OCI-LY3 (cell line): Measurements from ENCODE around the gene DOCK6.
"Not testable (repeated sequence)": the region's sequence is repeated elsewhere in the genome, so short reads cannot be mapped to it uniquely, and the experiment has no call there.

Experiments
- H2AFZ ChIP-seq: fragments of 200-600, 300-600 bp; shearing (Covaris generic); 2 replicates; pipeline ENCODE4 v1.6.0; 2014; ENCODE audit warnings: antibody characterized with exemption, low read depth, low read length
- H3K27ac ChIP-seq: fragments of 200-600, 300-600 bp; sonication (generic); 2 replicates; pipeline ENCODE4 v1.5.1; 2014; ENCODE audit warnings: mild to moderate bottlenecking, low read length, moderate library complexity, mixed read lengths
- H3K27me3 ChIP-seq: fragments of 200-600, 300-600 bp; sonication (generic); 2 replicates; pipeline ENCODE4 v1.6.1; 2014; ENCODE audit warnings: low read depth, low read length, mixed read lengths
- H3K36me3 ChIP-seq: fragments of 200-600, 300-600 bp; sonication (generic); replicated peaks from 2 replicates; pipeline ENCODE3; 2014; ENCODE audit warnings: low read depth, low read length, mixed read lengths
- H3K4me1 ChIP-seq: fragments of 300-600, 200-600 bp; sonication (generic); 2 replicates; pipeline ENCODE4 v1.6.1; 2014; ENCODE audit warnings: low read length, mixed read lengths
- H3K4me2 ChIP-seq: fragments of 200-600, 300-600 bp; sonication (generic); 2 replicates; pipeline ENCODE4 v1.6.1; 2014; ENCODE audit warnings: low read length, mixed read lengths
- H3K4me3 ChIP-seq: fragments of 300-600, 200-600 bp; sonication (generic); 2 replicates; pipeline ENCODE4 v1.5.1; 2014; ENCODE audit warnings: antibody characterized with exemption, mild to moderate bottlenecking, low read length, moderate library complexity
- H3K79me2 ChIP-seq: fragments of 300-600, 200-600 bp; shearing (Covaris generic); 2 replicates; pipeline ENCODE4 v1.6.1; 2014; ENCODE audit warnings: mild to moderate bottlenecking, low read length, mixed read lengths
- H3K9ac ChIP-seq: fragments of 300-600, 200-600 bp; shearing (Covaris generic); 2 replicates; pipeline ENCODE4 v1.6.0; 2014; ENCODE audit warnings: mild to moderate bottlenecking, low read length, moderate library complexity
- H3K9me3 ChIP-seq: fragments of 200-600, 300-600 bp; shearing (Covaris generic); 2 replicates; pipeline ENCODE4 v1.6.1; 2014; ENCODE audit warnings: low read length, mixed read lengths; ENCODE audit not compliant: insufficient read depth
- H4K20me1 ChIP-seq: fragments of 200-600, 300-600 bp; sonication (generic); 2 replicates; pipeline ENCODE4 v1.6.1; 2016; ENCODE audit warnings: low read length, mixed read lengths; ENCODE audit not compliant: insufficient read depth
- EZH2phosphoT487 ChIP-seq: fragments of 200-600 bp; shearing (Covaris generic); IDR thresholded peaks from 2 replicates; pipeline ENCODE4 v1.6.1; 2018; ENCODE audit warnings: antibody characterized with exemption, mixed run types, low read depth
- TF ChIP-seq, protein P1 (sequence below): fragments of 200-600, 300-600 bp; sonication (generic); IDR thresholded peaks from 2 replicates; pipeline ENCODE4 v1.5.1; 2014; ENCODE audit warnings: antibody characterized with exemption, low read length, low read depth

DOCK6 gene

DNA sequence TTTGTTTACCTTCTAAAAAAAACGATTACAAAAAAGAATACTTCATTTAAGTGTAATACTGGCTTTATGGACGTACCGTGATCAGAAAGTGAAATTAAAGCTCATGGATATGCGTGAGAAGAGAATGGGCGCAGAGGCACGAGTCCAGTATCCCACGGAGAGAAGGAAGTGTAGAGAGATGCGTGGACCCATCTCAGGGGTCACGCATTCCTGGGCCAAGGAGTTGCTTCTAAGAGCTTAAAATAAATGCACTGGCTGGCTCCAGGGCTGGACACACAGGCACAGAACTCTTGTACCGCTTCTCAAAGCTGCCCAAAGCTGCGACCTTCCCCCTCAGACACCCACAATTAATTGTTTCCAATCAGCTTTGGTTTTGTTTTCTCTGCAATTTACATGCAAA, 98.0 kb downstream of the DOCK6 start:
- Histone ChIP-seq H3K4me3 (no peak overlapping the region), H3K27ac (no peak overlapping the region), H3K4me1 (no peaks in the 10 kb centered on the region), H3K9ac (no peak overlapping the region), H2AFZ (no peak overlapping the region), H3K4me2 (no peak overlapping the region), H3K36me3 (no peaks in the 10 kb centered on the region), H3K9me3 (no peaks in the 10 kb centered on the region), H3K27me3 (peaks cover 5% of the 10 kb centered on the region; the same call in 1 of the 2 replicates), H3K79me2 (no peaks in the 10 kb centered on the region), H4K20me1 (no peaks in the 10 kb centered on the region)
- TF ChIP-seq, protein P1, sequence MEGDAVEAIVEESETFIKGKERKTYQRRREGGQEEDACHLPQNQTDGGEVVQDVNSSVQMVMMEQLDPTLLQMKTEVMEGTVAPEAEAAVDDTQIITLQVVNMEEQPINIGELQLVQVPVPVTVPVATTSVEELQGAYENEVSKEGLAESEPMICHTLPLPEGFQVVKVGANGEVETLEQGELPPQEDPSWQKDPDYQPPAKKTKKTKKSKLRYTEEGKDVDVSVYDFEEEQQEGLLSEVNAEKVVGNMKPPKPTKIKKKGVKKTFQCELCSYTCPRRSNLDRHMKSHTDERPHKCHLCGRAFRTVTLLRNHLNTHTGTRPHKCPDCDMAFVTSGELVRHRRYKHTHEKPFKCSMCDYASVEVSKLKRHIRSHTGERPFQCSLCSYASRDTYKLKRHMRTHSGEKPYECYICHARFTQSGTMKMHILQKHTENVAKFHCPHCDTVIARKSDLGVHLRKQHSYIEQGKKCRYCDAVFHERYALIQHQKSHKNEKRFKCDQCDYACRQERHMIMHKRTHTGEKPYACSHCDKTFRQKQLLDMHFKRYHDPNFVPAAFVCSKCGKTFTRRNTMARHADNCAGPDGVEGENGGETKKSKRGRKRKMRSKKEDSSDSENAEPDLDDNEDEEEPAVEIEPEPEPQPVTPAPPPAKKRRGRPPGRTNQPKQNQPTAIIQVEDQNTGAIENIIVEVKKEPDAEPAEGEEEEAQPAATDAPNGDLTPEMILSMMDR, result no peak
- TF ChIP-seq EZH2phosphoT487, result no peak

DNA sequence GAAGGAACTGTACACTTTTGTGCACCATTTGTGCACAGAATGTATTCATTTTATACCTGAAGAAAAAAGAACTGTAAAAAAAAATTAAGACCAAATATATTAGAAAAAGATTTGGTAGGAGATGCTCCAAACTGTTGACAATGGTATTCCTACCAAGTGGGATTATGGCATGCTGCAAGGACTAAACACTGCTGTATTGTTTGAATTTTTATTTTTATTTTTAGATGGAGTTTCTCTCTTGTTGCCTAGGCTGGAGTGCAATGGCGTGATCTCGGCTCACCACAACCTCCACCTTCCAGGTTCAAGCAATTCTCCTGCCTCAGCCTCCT, 101.9 kb downstream of the DOCK6 start:
- not testable (repeated sequence) for H3K27me3 ChIP-seq, H3K79me2 ChIP-seq, H2AFZ ChIP-seq, H3K4me3 ChIP-seq, H3K4me1 ChIP-seq, H3K27ac ChIP-seq, H3K4me2 ChIP-seq, H3K36me3 ChIP-seq, H3K9me3 ChIP-seq, H4K20me1 ChIP-seq, H3K9ac ChIP-seq

DNA sequence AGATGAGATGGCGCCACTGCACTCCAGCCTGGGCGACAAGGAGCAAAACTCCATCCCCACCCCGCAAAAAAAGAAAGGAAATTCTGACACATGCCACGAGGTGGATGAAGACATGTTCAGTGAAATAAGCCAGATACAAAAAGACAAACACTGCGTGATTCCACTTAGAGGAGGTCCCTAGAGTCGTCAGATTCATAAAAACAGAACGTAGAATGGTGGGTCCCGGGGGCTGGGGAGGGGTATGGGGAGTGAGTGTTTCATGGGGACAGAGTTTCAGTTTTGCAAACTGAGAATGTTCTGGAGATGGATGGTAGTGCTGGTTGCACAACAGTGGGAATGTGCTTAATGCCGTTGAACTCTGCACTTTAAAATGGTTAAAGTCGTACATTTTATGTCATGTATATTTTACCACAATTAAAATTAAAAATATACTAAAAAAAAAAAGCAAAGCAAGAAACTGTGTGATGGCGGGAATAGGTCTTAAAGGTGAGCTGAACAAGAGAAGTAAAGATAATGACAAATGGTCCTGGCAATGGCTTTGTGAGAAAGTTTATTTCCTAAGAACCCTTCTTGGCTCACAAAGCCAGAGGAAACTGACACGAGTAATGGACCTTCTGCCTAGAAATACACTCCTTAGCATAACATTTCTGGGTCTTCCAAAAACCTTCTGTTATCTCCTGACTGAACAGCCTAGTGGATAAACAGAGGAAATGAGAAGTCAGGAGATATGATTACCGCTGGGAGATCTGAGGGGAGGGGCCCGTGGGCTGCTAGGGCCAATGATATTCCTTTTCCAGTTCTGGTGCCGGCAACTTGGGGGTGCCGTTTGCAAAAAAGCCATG, 102.5 kb downstream of the DOCK6 start:
- Histone ChIP-seq H3K79me2 (peaks cover 8% of the 10 kb centered on the region), H3K9ac (no peak overlapping the region), H2AFZ (no peak overlapping the region), H3K36me3 (no peaks in the 10 kb centered on the region), H3K27me3 (peaks cover 5% of the 10 kb centered on the region; the same call in 1 of the 2 replicates), H3K9me3 (no peaks in the 10 kb centered on the region), H3K4me1 (peaks cover 6% of the 10 kb centered on the region), H3K4me2 (no peak overlapping the region), H4K20me1 (no peaks in the 10 kb centered on the region), H3K27ac (no peak overlapping the region), H3K4me3 (no peak overlapping the region)
- TF ChIP-seq, protein P1, result no peak
- no peak for TF ChIP-seq EZH2phosphoT487

DNA sequence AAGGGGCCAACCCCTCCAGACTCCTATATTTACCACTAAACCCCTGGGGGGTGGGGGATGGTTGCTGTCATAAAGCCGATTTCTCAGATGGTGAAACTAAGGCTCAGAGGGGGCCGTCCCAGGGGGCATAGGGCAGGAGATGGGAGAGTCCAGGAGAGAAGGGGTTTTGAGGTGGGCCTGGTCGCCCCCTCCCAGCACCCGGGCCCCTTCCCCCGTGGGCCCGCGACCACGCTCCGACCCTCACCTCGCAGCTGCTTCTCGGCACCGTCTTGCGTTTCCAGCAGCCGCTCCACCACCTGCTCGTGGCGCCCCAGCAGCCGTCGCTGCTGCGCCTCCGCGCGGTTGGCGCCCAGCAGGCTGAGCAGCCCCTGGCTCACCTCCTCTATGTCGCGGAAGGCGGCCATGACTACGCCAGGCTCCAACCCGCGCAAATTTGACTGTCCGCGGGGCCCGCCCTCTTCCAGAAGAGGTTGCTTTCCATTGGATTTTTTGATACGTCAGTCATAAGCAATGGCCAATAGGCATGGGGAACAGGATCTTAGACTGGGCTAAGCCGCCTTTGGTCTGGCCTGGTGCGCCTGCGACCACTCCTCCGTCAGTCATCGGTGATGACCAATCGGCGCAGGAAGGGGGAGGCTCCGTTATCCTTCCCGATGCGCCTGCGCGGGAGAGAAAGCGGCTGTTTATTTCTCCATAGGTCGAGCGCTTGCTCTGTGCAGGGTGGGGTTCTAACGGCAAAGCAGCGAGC, 106.8 kb downstream of the DOCK6 start, which contains the start of gene SPC24:
Gene SPC24 (minus strand): TSS at position 410 of the 748 bp plus-strand sequence. CDS start 6 bp downstream, at position 404.
- Histone ChIP-seq H3K4me3 (peak within 1 kb of the TSS; percentile 98), H3K9ac (peak within 1 kb of the TSS; percentile 94), H3K4me2 (peak within 1 kb of the TSS; percentile 91), H3K9me3 (no peaks in the 10 kb centered on the region), H3K4me1 (peaks cover 14% of the 10 kb centered on the region), H3K36me3 (peaks cover 19% of the 10 kb centered on the region), H4K20me1 (no peaks in the 10 kb centered on the region), H3K27me3 (peaks cover 5% of the 10 kb centered on the region; the same call in 1 of the 2 replicates), H3K27ac (peak within 1 kb of the TSS; percentile 58), H2AFZ (peak within 1 kb of the TSS; percentile 91), H3K79me2 (peaks cover 46% of the 10 kb centered on the region)
- TF ChIP-seq, protein P1, result no peak
- TF ChIP-seq EZH2phosphoT487, result no peak
